Stimulated activated CD8-positive, alpha-beta memory T cell treated with anti-CD3 and anti-CD28 coated beads, Interleukin-4, amount 100 ng/mL, for 24 hours (primary cell): ENCODE data around the gene COL16A1.

Source experiments
- DNase-seq: peaks from one replicate; pipeline ENCODE4 v3.0.0-alpha.2; 2020; ENCODE audit warnings: low read depth

The COL16A1 gene

GRCh38 chr1:31703431-31704270 lies at the start of gene COL16A1:
TSS of gene COL16A1 (minus strand) at chr1:31704017. CDS start at chr1:31702193, 1,824 bp downstream.
- no peak for DNase-seq

GRCh38 chr1:31752952-31753475 lies 49.2 kb upstream of the COL16A1 start:
- DNase-seq, result no peak

GRCh38 chr1:31752258-31752657 lies 48.4 kb upstream of the COL16A1 start:
- no peak for DNase-seq

- DNase-seq, result no peak
Measured at GRCh38 chr1:31751822-31752241, 48.0 kb upstream of the COL16A1 start.

GRCh38 chr1:31750858-31751510 lies 47.2 kb upstream of the COL16A1 start:
- DNase-seq, result no peak

- no peak for DNase-seq
Measured at GRCh38 chr1:31749785-31750735, 46.2 kb upstream of the COL16A1 start.

GRCh38 chr1:31748365-31748764 lies 44.5 kb upstream of the COL16A1 start:
- DNase-seq, result no peak

- DNase-seq, result no peak
Measured at GRCh38 chr1:31747304-31747703, 43.5 kb upstream of the COL16A1 start.

- no peak for DNase-seq
Measured at GRCh38 chr1:31746687-31747086, 42.9 kb upstream of the COL16A1 start.

GRCh38 chr1:31745946-31746670 lies 42.3 kb upstream of the COL16A1 start:
- no peak for DNase-seq

- DNase-seq, result no peak
Measured at GRCh38 chr1:31745096-31745945, 41.5 kb upstream of the COL16A1 start.

- no peak for DNase-seq
Measured at GRCh38 chr1:31744165-31744888, 40.5 kb upstream of the COL16A1 start.

GRCh38 chr1:31742462-31743212 lies 38.8 kb upstream of the COL16A1 start:
- no peak for DNase-seq

GRCh38 chr1:31739346-31739745 lies 35.5 kb upstream of the COL16A1 start:
- no peak for DNase-seq

GRCh38 chr1:31736675-31737074 lies 32.9 kb upstream of the COL16A1 start:
- no peak for DNase-seq

- no peak for DNase-seq
Measured at GRCh38 chr1:31735571-31735970, 31.8 kb upstream of the COL16A1 start.

- DNase-seq, result no peak
Measured at GRCh38 chr1:31734582-31735107, 30.8 kb upstream of the COL16A1 start.

- no peak for DNase-seq
Measured at GRCh38 chr1:31733389-31734219, 29.8 kb upstream of the COL16A1 start.
